HG02571 (cell line): ENCODE data around the gene TDP2.
"Not testable (repeated sequence)": the region's sequence is repeated elsewhere in the genome, so short reads cannot be mapped to it uniquely, and the experiment has no call there.

Experiments used
- ATAC-seq: cut with Tn5 transposase; IDR thresholded peaks from one replicate; pipeline ENCODE4 v1.9.1; 2021; ENCODE audit warnings: mild to moderate bottlenecking, moderate library complexity; ENCODE audit not compliant: unreplicated experiment

Gene TDP2

GRCh38 chr6:24655215-24655614 lies 11.5 kb downstream of the TDP2 start:
- ATAC-seq, result no peak

GRCh38 chr6:24650365-24650764 lies 16.3 kb downstream of the TDP2 start:
- no peak for ATAC-seq

GRCh38 chr6:24649691-24650090 lies 17.0 kb downstream of the TDP2 start:
- ATAC-seq, result no peak

GRCh38 chr6:24648276-24648675 lies 18.4 kb downstream of the TDP2 start:
- no peak for ATAC-seq

GRCh38 chr6:24646771-24647170 lies 19.9 kb downstream of the TDP2 start:
- ATAC-seq, result no peak

- ATAC-seq, result no peak
These were observed 22.3 kb downstream of the TDP2 start for GRCh38 chr6:24644377-24644776.

- ATAC-seq, result no peak
These were observed 22.8 kb downstream of the TDP2 start for GRCh38 chr6:24643920-24644319.

GRCh38 chr6:24642061-24642460 lies 24.6 kb downstream of the TDP2 start:
- ATAC-seq, result no peak

- ATAC-seq, result not testable (repeated sequence)
These were observed 26.1 kb downstream of the TDP2 start for GRCh38 chr6:24640631-24641030.

GRCh38 chr6:24640166-24640565 lies 26.5 kb downstream of the TDP2 start:
- no peak for ATAC-seq

GRCh38 chr6:24636681-24637080 lies 30.0 kb downstream of the TDP2 start:
- no peak for ATAC-seq

- ATAC-seq, result no peak
These were observed 34.1 kb downstream of the TDP2 start for GRCh38 chr6:24632573-24632972.

GRCh38 chr6:24631671-24632070 lies 35.0 kb downstream of the TDP2 start:
- no peak for ATAC-seq

- no peak for ATAC-seq
These were observed 35.7 kb downstream of the TDP2 start for GRCh38 chr6:24630856-24631505.

GRCh38 chr6:24621626-24622289 lies 44.9 kb downstream of the TDP2 start:
- ATAC-seq, result no peak

- no peak for ATAC-seq
These were observed 46.1 kb downstream of the TDP2 start for GRCh38 chr6:24620637-24621036.

GRCh38 chr6:24619661-24620060 lies 47.0 kb downstream of the TDP2 start:
- ATAC-seq, result no peak

- no peak for ATAC-seq
These were observed 52.1 kb downstream of the TDP2 start for GRCh38 chr6:24614648-24615047.

GRCh38 chr6:24614043-24614420 lies 52.7 kb downstream of the TDP2 start:
- no peak for ATAC-seq

- no peak for ATAC-seq
These were observed 53.2 kb downstream of the TDP2 start for GRCh38 chr6:24613361-24614042.

- no peak for ATAC-seq
These were observed 56.0 kb downstream of the TDP2 start for GRCh38 chr6:24610672-24611071.
